SU-DHL-6 (cell line): ENCODE measurements around the gene RPS6KA2.

Experiments used
- CTCF ChIP-seq: fragments of 200-600 bp; sonication (generic); IDR thresholded peaks from one replicate; pipeline ENCODE4 v1.5.1; 2017; ENCODE audit warnings: antibody characterized with exemption, mild to moderate bottlenecking, low read length, moderate library complexity; ENCODE audit not compliant: insufficient read depth, poor library complexity, severe bottlenecking
- EZH2phosphoT487 ChIP-seq: fragments of 200-600 bp; sonication (generic), shearing (Covaris generic); conservative IDR thresholded peaks from 2 replicates; pipeline ENCODE4 v1.6.1; 2018; ENCODE audit warnings: mild to moderate bottlenecking, antibody characterized with exemption, low read length, moderate library complexity, mixed read lengths

- TF ChIP-seq CTCF (no peak), EZH2phosphoT487 (no peak)
Observed at GRCh38 chr6:166530211-166531095, 96.6 kb downstream of the RPS6KA2 start.
